Measurements from ENCODE around the gene DLGAP1.
"Not testable (repeated sequence)": the region's sequence is repeated elsewhere in the genome, so short reads cannot be mapped to it uniquely, and the experiment has no call there.

DLGAP1 gene

GRCh38 chr18:4034815-4035214, 420.3 kb downstream of the DLGAP1 start:
- not testable (repeated sequence) for H3K79me1 ChIP-seq (ENCODE audit: low read depth, low read length); H3K27ac ChIP-seq (replicated peaks; ENCODE audit: low read length); H3K36me3 ChIP-seq (replicated peaks in 1 of 2; ENCODE audit: control insufficient read depth in 2 of 2, insufficient read depth in 2 of 2, low read length in 2 of 2); H2BK15ac ChIP-seq (ENCODE audit: low read length); H2BK5ac ChIP-seq (ENCODE audit: low read length); H2BK120ac ChIP-seq (ENCODE audit: low read depth, low read length); H3K23ac ChIP-seq (ENCODE audit: low read depth, low read length, poor library complexity); H3K18ac ChIP-seq (ENCODE audit: low read length); H4K91ac ChIP-seq (ENCODE audit: low read depth, low read length, poor library complexity); H3K4ac ChIP-seq (ENCODE audit: low read length); H4K8ac ChIP-seq (ENCODE audit: low read depth, low read length); H3K4me1 ChIP-seq (ENCODE audit: control insufficient read depth in 2 of 2, insufficient read depth in 1 of 2, low read depth in 1 of 2, low read length in 2 of 2); H3K14ac ChIP-seq (ENCODE audit: low read length); H3K4me2 ChIP-seq (ENCODE audit: insufficient read depth, low read length, poor library complexity, severe bottlenecking); H2BK12ac ChIP-seq (ENCODE audit: low read length); H3K27me3 ChIP-seq (ENCODE audit: control insufficient read depth in 3 of 3, insufficient read depth in 3 of 3, low read depth in 1 of 3, low read length in 3 of 3); H3K4me3 ChIP-seq (ENCODE audit: low read length in 2 of 2); H3K9ac ChIP-seq (ENCODE audit: low read depth, low read length, poor library complexity); DNase-seq (ENCODE audit: low spot score); H2AFZ ChIP-seq (ENCODE audit: low read length); H2AK5ac ChIP-seq (ENCODE audit: low read depth, low read length); H3K9me3 ChIP-seq (replicated peaks in 1 of 2; ENCODE audit: control insufficient read depth in 2 of 2, insufficient read depth in 1 of 2, low read depth in 1 of 2, low read length in 2 of 2)
- WGBS, 2 donors (ENCODE audit: extremely low coverage in 2 of 2, insufficient read length in 2 of 2, insufficient replicate concordance in 1 of 2): no CpG with 5 or more reads among the region's 4 CpGs

GRCh38 chr18:4026542-4026941, 428.6 kb downstream of the DLGAP1 start:
- no peaks in the 10 kb centered on the region for H3K79me1 ChIP-seq (ENCODE audit: low read depth, low read length)

GRCh38 chr18:4024702-4025101, 430.4 kb downstream of the DLGAP1 start:
- no peak overlapping the region for H3K4ac ChIP-seq (ENCODE audit: low read length)
- no peak overlapping the region for H4K91ac ChIP-seq (ENCODE audit: low read depth, low read length, poor library complexity)
- H3K23ac ChIP-seq (ENCODE audit: low read depth, low read length, poor library complexity): no peak overlapping the region
- H3K4me1 ChIP-seq (ENCODE audit: control insufficient read depth in 2 of 2, insufficient read depth in 1 of 2, low read depth in 1 of 2, low read length in 2 of 2): no peaks in the 10 kb centered on the region
- no CpG with 5 or more reads among the region's 2 CpGs for WGBS, 2 donors (ENCODE audit: extremely low coverage in 2 of 2, insufficient read length in 2 of 2, insufficient replicate concordance in 1 of 2)
- no peak overlapping the region for H3K9ac ChIP-seq (ENCODE audit: low read depth, low read length, poor library complexity)
- no peak overlapping the region for H3K14ac ChIP-seq (ENCODE audit: low read length)
- H2BK120ac ChIP-seq (ENCODE audit: low read depth, low read length): no peak overlapping the region
- H2BK5ac ChIP-seq (ENCODE audit: low read length): no peak overlapping the region
- H3K27me3 ChIP-seq (ENCODE audit: control insufficient read depth in 3 of 3, insufficient read depth in 3 of 3, low read depth in 1 of 3, low read length in 3 of 3): no peaks in the 10 kb centered on the region
- no peak overlapping the region for H4K8ac ChIP-seq (ENCODE audit: low read depth, low read length)
- H3K79me1 ChIP-seq (ENCODE audit: low read depth, low read length): no peaks in the 10 kb centered on the region
- H2BK12ac ChIP-seq (ENCODE audit: low read length): no peak overlapping the region
- no peak overlapping the region for H2AFZ ChIP-seq (ENCODE audit: low read length)
- H2BK15ac ChIP-seq (ENCODE audit: low read length): no peak overlapping the region
- no peaks in the 10 kb centered on the region for H3K9me3 ChIP-seq (replicated peaks in 1 of 2; ENCODE audit: control insufficient read depth in 2 of 2, insufficient read depth in 1 of 2, low read depth in 1 of 2, low read length in 2 of 2)
- no peak overlapping the region for H3K18ac ChIP-seq (ENCODE audit: low read length)
- H3K36me3 ChIP-seq (replicated peaks in 1 of 2; ENCODE audit: control insufficient read depth in 2 of 2, insufficient read depth in 2 of 2, low read length in 2 of 2): no peaks in the 10 kb centered on the region
- H3K4me3 ChIP-seq (ENCODE audit: low read length in 2 of 2): no peak overlapping the region
- no peak overlapping the region for H2AK5ac ChIP-seq (ENCODE audit: low read depth, low read length)
- no peak for DNase-seq (ENCODE audit: low spot score)
- H3K4me2 ChIP-seq (ENCODE audit: insufficient read depth, low read length, poor library complexity, severe bottlenecking): no peak overlapping the region
- H3K27ac ChIP-seq (replicated peaks; ENCODE audit: low read length): no peak overlapping the region

More at GRCh38 chr18:4026542-4026941, 428.6 kb downstream of the DLGAP1 start:
- no peaks in the 10 kb centered on the region for H3K4me1 ChIP-seq (ENCODE audit: control insufficient read depth in 2 of 2, insufficient read depth in 1 of 2, low read depth in 1 of 2, low read length in 2 of 2)
- no CpG with 5 or more reads among the region's 1 CpG for WGBS, 2 donors (ENCODE audit: extremely low coverage in 2 of 2, insufficient read length in 2 of 2, insufficient replicate concordance in 1 of 2)
- DNase-seq (ENCODE audit: low spot score): no peak
- H2BK12ac ChIP-seq (ENCODE audit: low read length): no peak overlapping the region
- no peak overlapping the region for H3K4me2 ChIP-seq (ENCODE audit: insufficient read depth, low read length, poor library complexity, severe bottlenecking)
- no peak overlapping the region for H2BK5ac ChIP-seq (ENCODE audit: low read length)
- H3K4me3 ChIP-seq (ENCODE audit: low read length in 2 of 2): no peak overlapping the region
- H2BK120ac ChIP-seq (ENCODE audit: low read depth, low read length): no peak overlapping the region
- H3K27me3 ChIP-seq (ENCODE audit: control insufficient read depth in 3 of 3, insufficient read depth in 3 of 3, low read depth in 1 of 3, low read length in 3 of 3): no peaks in the 10 kb centered on the region
- no peak overlapping the region for H3K9ac ChIP-seq (ENCODE audit: low read depth, low read length, poor library complexity)
- H2BK15ac ChIP-seq (ENCODE audit: low read length): no peak overlapping the region
- no peak overlapping the region for H3K18ac ChIP-seq (ENCODE audit: low read length)
- H4K91ac ChIP-seq (ENCODE audit: low read depth, low read length, poor library complexity): no peak overlapping the region
- no peak overlapping the region for H3K23ac ChIP-seq (ENCODE audit: low read depth, low read length, poor library complexity)
- H3K27ac ChIP-seq (replicated peaks; ENCODE audit: low read length): no peak overlapping the region
- no peak overlapping the region for H2AK5ac ChIP-seq (ENCODE audit: low read depth, low read length)
- no peak overlapping the region for H3K14ac ChIP-seq (ENCODE audit: low read length)
- H3K9me3 ChIP-seq (replicated peaks in 1 of 2; ENCODE audit: control insufficient read depth in 2 of 2, insufficient read depth in 1 of 2, low read depth in 1 of 2, low read length in 2 of 2): no peaks in the 10 kb centered on the region
- H2AFZ ChIP-seq (ENCODE audit: low read length): no peak overlapping the region
- H3K36me3 ChIP-seq (replicated peaks in 1 of 2; ENCODE audit: control insufficient read depth in 2 of 2, insufficient read depth in 2 of 2, low read length in 2 of 2): no peaks in the 10 kb centered on the region
- H4K8ac ChIP-seq (ENCODE audit: low read depth, low read length): no peak overlapping the region
- no peak overlapping the region for H3K4ac ChIP-seq (ENCODE audit: low read length)

GRCh38 chr18:4022749-4023148, 432.4 kb downstream of the DLGAP1 start:
- H2BK120ac ChIP-seq (ENCODE audit: low read depth, low read length); H3K14ac ChIP-seq (ENCODE audit: low read length); H3K4me3 ChIP-seq (ENCODE audit: low read length in 2 of 2); H3K79me1 ChIP-seq (ENCODE audit: low read depth, low read length); H2AK5ac ChIP-seq (ENCODE audit: low read depth, low read length); H3K4me1 ChIP-seq (ENCODE audit: control insufficient read depth in 2 of 2, insufficient read depth in 1 of 2, low read depth in 1 of 2, low read length in 2 of 2); H4K8ac ChIP-seq (ENCODE audit: low read depth, low read length); H3K9me3 ChIP-seq (replicated peaks in 1 of 2; ENCODE audit: control insufficient read depth in 2 of 2, insufficient read depth in 1 of 2, low read depth in 1 of 2, low read length in 2 of 2); H2BK15ac ChIP-seq (ENCODE audit: low read length); H3K23ac ChIP-seq (ENCODE audit: low read depth, low read length, poor library complexity); H2AFZ ChIP-seq (ENCODE audit: low read length); H3K18ac ChIP-seq (ENCODE audit: low read length); H3K9ac ChIP-seq (ENCODE audit: low read depth, low read length, poor library complexity); H3K27me3 ChIP-seq (ENCODE audit: control insufficient read depth in 3 of 3, insufficient read depth in 3 of 3, low read depth in 1 of 3, low read length in 3 of 3); H2BK12ac ChIP-seq (ENCODE audit: low read length); H3K36me3 ChIP-seq (replicated peaks in 1 of 2; ENCODE audit: control insufficient read depth in 2 of 2, insufficient read depth in 2 of 2, low read length in 2 of 2); H3K27ac ChIP-seq (replicated peaks; ENCODE audit: low read length); H4K91ac ChIP-seq (ENCODE audit: low read depth, low read length, poor library complexity); DNase-seq (ENCODE audit: low spot score); H2BK5ac ChIP-seq (ENCODE audit: low read length); H3K4me2 ChIP-seq (ENCODE audit: insufficient read depth, low read length, poor library complexity, severe bottlenecking); H3K4ac ChIP-seq (ENCODE audit: low read length): not testable (repeated sequence)
- WGBS, 2 donors (ENCODE audit: extremely low coverage in 2 of 2, insufficient read length in 2 of 2, insufficient replicate concordance in 1 of 2): no CpG with 5 or more reads among the region's 1 CpG

Data from neuronal stem cell (in vitro differentiated cells).